Breast epithelium (tissue), 3 donors: ENCODE results near the gene JCHAIN.

Experiments
- CTCF ChIP-seq, 3 donors: fragments of 450-650 bp; IDR thresholded peaks; one replicate each; pipeline ENCODE4 v1.5.1; 2016 to 2017; ENCODE audit warnings: antibody characterized with exemption in 3 of 3, mild to moderate bottlenecking in 3 of 3, moderate library complexity in 3 of 3
- POLR2A ChIP-seq: fragments of 450-650 bp; IDR thresholded peaks from one replicate; pipeline ENCODE4 v1.6.1; 2016; ENCODE audit warnings: antibody characterized with exemption, mild to moderate bottlenecking, moderate library complexity
- POLR2AphosphoS5 ChIP-seq, 3 donors: sonication (generic); formaldehyde crosslinking; IDR thresholded peaks; one replicate each; pipeline ENCODE4 v1.6.1; 2017; ENCODE audit warnings: antibody characterized with exemption in 3 of 3

- TF ChIP-seq CTCF (IDR thresholded peaks at IDR 0.05): no peak
- TF ChIP-seq POLR2AphosphoS5 (IDR thresholded peaks at IDR 0.05): no peak
- TF ChIP-seq POLR2A: no peak
Measured at GRCh38 chr4:70632028-70632427, 34.3 kb downstream of the JCHAIN start.
